Measurements from ENCODE around the gene WDR4.
"Not testable (repeated sequence)": the region's sequence is repeated elsewhere in the genome, so short reads cannot be mapped to it uniquely, and the experiment has no call there.

The WDR4 gene

GRCh38 chr21:42887326-42887725 lies 8.0 kb upstream of the WDR4 start:
- DNase-seq (ENCODE audit: low read depth, low spot score): no peak
- H3K4me3 ChIP-seq (ENCODE audit: low read length): no peak overlapping the region

DNA sequence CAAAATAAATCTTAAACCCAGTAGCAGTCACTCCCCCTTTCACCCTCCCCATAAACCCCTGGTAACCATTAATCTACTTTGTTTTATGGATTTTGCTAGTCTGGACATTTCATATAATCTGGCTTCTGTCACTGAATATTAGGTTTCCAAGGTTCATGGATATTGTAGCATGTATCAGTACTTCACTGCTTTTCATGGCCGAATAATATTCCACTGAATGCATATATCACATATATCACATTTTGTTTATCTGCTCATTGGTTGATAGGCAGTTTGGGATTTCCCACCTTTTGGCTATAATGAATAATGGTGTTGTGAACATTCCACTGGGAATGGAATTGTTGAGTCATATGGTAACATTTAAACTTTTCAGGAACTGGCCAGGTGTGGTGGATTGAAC lies 4.6 kb upstream of the WDR4 start:
- no peak overlapping the region for H3K4me3 ChIP-seq (ENCODE audit: low read length)
- DNase-seq (ENCODE audit: low read depth, low spot score): no peak

DNA sequence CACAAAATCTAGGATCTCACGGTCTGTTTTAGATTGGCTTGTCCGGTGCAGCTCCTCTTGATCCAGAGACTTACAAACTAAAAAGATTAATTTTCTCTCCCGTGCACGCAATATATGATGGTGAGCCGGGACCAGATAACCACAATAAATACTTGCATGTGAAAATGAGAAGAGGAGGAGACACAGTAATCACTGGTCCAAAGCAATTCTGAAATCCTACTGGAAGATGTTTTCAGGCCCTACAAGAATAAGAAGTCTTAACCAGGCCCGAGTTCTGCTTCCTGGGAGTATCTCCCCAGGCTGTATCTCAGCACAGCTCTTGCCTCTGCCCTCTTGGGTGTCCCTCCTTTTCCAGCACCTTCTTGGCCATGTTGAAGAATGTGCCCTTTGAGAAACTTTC lies 1.0 kb upstream of the WDR4 start:
- peak overlapping the region; percentile 97 for H3K4me3 ChIP-seq (ENCODE audit: low read length)
- no peak for DNase-seq (ENCODE audit: low read depth, low spot score)

- H3K4me3 ChIP-seq (ENCODE audit: low read length): peak overlapping the region; percentile 97
- peak; percentile 20 for DNase-seq (ENCODE audit: low read depth, low spot score)
These were observed 704 bp downstream of the WDR4 start for GRCh38 chr21:42878678-42878992.

GRCh38 chr21:42875811-42876210 lies 3.5 kb downstream of the WDR4 start:
- DNase-seq (ENCODE audit: low read depth, low spot score); H3K4me3 ChIP-seq (ENCODE audit: low read length): not testable (repeated sequence)

GRCh38 chr21:42873096-42873495 lies 6.2 kb downstream of the WDR4 start:
- DNase-seq (ENCODE audit: low read depth, low spot score): no peak
- no peak overlapping the region for H3K4me3 ChIP-seq (ENCODE audit: low read length)

GRCh38 chr21:42868196-42868595 lies 11.1 kb downstream of the WDR4 start:
- no peak overlapping the region for H3K4me3 ChIP-seq (ENCODE audit: low read length)
- DNase-seq (ENCODE audit: low read depth, low spot score): no peak

- H3K4me3 ChIP-seq (ENCODE audit: low read length): no peak overlapping the region
- DNase-seq (ENCODE audit: low read depth, low spot score): no peak
These were observed 13.6 kb downstream of the WDR4 start for GRCh38 chr21:42865776-42866160.

DNA sequence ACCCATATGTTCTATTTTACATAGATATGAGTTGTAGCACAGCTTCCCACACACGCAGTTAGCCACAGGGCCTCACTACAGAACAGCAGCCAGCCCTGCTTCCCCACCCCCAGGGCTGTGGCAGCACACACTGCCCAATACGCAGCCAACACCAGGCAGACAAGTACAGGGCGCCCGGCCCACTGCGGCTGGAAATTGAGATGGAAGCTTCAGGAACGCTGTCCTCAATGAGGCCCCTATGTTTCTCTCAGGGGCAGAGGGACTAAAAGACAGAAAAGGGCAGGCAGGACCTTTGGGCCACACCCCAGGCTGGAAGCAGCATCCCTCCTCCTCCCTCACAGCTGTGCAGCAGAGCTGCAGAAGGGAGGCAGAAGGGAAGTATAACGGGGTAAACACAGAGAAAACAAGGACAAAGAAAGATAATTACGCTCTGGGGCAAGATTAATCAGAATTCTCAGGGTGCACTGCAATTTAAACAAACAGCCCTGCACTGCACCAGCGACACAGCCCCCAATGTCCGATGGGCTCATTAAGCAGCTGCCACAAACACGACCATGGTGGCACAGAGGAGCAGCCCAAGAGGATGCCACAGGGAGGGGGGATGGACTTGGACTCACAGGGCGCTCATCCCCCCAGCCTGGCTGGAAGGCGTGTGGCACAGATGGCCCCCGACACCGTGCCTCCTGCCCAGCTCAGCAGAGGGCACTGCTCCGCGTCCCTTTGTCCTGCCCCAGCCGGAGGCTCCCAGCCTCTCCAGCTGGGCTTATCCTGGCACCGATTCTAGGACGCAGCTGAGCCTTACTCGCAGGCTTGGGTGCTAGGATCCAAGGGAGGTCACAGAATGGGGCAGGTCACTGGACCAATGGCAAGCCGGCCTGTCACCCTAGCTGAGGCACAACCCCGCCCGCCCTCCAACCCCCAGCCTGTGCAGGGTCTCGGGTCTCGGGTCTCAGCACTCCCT lies 14.2 kb downstream of the WDR4 start:
- H3K4me3 ChIP-seq (ENCODE audit: low read length): no peak overlapping the region
- DNase-seq (ENCODE audit: low read depth, low spot score): no peak

DNA sequence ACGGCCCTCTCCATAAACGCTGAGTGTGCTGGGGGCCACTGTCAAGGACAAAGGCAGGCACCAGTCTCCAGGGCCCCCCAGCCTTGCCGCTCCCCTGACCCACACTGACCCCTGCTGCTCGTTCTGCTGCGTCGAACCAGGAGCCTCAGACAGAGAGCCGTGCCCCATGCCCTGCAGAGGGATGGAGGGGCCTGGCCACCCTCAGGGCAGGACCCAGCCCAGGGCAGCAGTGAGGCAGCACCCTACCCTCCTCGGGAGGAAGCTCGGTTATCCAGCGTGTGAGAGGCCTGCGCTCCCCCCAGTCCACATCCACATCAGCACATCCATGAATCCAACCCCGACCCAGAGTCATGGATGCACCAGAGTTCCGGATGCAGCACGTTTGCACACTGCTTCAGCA lies 15.1 kb downstream of the WDR4 start:
- no peak for DNase-seq (ENCODE audit: low read depth, low spot score)

GRCh38 chr21:42863504-42863870 lies 15.9 kb downstream of the WDR4 start:
- DNase-seq (ENCODE audit: low read depth, low spot score): no peak
- no peak overlapping the region for H3K4me3 ChIP-seq (ENCODE audit: low read length)

More for the DNA sequence above, 15.1 kb downstream of the WDR4 start:
- H3K4me3 ChIP-seq (ENCODE audit: low read length): no peak overlapping the region

GRCh38 chr21:42862774-42863503 lies 16.4 kb downstream of the WDR4 start:
- DNase-seq (ENCODE audit: low read depth, low spot score): no peak

DNA sequence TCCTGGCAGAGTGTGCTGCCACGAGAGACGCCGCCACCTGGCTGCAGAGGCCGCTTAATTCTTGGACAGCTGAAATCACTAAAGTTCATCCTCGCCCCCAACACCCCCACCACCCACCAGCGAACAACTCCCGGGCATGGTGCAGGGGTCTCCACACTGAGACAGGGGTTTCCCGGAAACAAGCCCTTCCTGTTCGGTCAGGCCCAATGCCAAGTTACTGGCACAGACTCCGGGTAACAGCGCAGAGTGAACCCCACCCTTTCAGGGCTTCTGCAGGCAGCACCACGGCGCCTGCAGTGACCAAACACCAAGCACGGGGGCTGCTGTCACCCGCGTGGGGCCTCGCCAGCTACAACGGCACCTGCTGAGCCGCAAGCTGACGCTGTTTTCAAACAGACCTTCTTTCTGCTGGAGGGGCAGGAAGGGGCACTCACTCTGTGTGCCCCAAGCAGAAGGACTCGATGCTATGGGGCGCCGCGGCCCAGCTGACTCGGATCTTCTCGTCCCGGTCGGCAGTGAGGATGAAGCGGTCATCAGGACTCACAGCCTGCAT lies 17.4 kb downstream of the WDR4 start:
- DNase-seq (ENCODE audit: low read depth, low spot score): no peak
- H3K4me3 ChIP-seq (ENCODE audit: low read length): no peak overlapping the region

More at GRCh38 chr21:42862774-42863503, 16.4 kb downstream of the WDR4 start:
- H3K4me3 ChIP-seq (ENCODE audit: low read length): no peak overlapping the region

- no peak for DNase-seq (ENCODE audit: low read depth, low spot score)
- no peak overlapping the region for H3K4me3 ChIP-seq (ENCODE audit: low read length)
These were observed 18.0 kb downstream of the WDR4 start for GRCh38 chr21:42861311-42861847.

DNA sequence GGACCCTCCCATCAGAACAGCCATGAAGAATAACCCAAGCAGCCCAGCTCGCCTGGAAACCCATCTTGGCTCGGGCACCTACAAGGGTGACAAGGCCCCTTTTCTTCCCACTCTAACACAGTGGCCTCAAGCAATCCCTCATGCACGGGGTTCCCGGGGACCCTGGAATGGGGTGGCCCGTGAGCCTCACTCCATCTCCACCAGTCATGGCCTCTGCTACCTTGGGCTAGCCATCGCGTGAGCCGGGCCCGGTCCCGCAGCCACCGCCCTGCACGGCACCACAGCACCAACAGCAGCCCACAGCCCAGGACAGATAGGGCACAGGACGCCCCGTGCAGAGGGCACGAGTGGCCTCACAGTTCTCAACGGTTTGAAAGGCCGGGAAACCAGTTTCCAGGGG lies 19.0 kb downstream of the WDR4 start:
- no peak overlapping the region for H3K4me3 ChIP-seq (ENCODE audit: low read length)
- no peak for DNase-seq (ENCODE audit: low read depth, low spot score)

DNA sequence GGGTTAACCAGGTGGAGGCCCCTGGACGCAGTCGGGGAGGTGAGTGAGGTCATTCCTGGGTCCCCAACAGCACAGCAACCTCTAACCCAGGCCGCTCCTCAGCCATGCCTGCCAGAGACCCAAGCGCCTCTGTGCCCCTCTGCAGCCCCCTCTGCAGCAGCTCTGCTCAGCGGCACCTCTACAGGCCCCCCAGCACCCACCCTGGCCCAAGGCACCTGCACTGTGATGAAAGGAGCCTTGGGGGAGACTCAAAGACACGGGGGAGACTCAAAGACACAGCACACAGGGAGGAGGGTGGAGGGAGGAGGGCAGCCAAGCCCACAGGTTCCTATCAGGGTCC lies 19.5 kb downstream of the WDR4 start:
- no peak overlapping the region for H3K4me3 ChIP-seq (ENCODE audit: low read length)
- DNase-seq (ENCODE audit: low read depth, low spot score): no peak

GRCh38 chr21:42858957-42859890 lies 20.1 kb downstream of the WDR4 start:
- H3K4me3 ChIP-seq (ENCODE audit: low read length): no peak overlapping the region
- DNase-seq (ENCODE audit: low read depth, low spot score): no peak

- no peak for DNase-seq (ENCODE audit: low read depth, low spot score)
- no peak overlapping the region for H3K4me3 ChIP-seq (ENCODE audit: low read length)
These were observed 21.0 kb downstream of the WDR4 start for GRCh38 chr21:42858185-42858847.

- no peak for DNase-seq (ENCODE audit: low read depth, low spot score)
- no peak overlapping the region for H3K4me3 ChIP-seq (ENCODE audit: low read length)
These were observed 22.1 kb downstream of the WDR4 start for GRCh38 chr21:42857216-42857615.
